Activated CD8-positive, alpha-beta T cell treated with anti-CD3 and anti-CD28 coated beads, Interleukin-2, amount 10 ng/mL, durations not matched to agents 7 days and 5 days (primary cell): ENCODE data around the gene H1-8. TPM values are rescaled to one million over a fixed set of nuclear protein-coding genes. Genes with fewer than 3 reads are reported as not detected.
"Not testable (repeated sequence)": the region's sequence is repeated elsewhere in the genome, so short reads cannot be mapped to it uniquely, and the experiment has no call there.

ENCODE experiments used
- ATAC-seq: fragments of 150-1000 bp; cut with Tn5 transposase; one replicate; pipeline ENCODE4 v1.10.0; 2021; ENCODE audit warnings: moderate library complexity
- CTCF ChIA-PET: fragments of 350-600 bp; sonication (Branson Sonifier 250); formaldehyde crosslinking; loops from one replicate; lab custom pipeline; 2021; ENCODE audit warnings: antibody characterized with exemption; lab: Charles Lee
- POLR2A ChIA-PET: fragments of 350-600 bp; sonication (Branson Sonifier 250); formaldehyde crosslinking; loops from one replicate; lab custom pipeline; 2021; ENCODE audit warnings: antibody characterized with exemption; lab: Charles Lee
- DNase-seq: peaks from one replicate; pipeline ENCODE4 v3.0.0-alpha.2; 2020
- H3K27ac Mint-ChIP-seq: one replicate; pipeline ENCODE4 v1.8.0; 2021; ENCODE audit warnings: mild to moderate bottlenecking, mixed read lengths
- H3K27me3 Mint-ChIP-seq: one replicate; pipeline ENCODE4 v1.8.0; 2021; ENCODE audit warnings: low read depth, mixed read lengths
- H3K36me3 Mint-ChIP-seq: one replicate; pipeline ENCODE4 v1.8.0; 2021; ENCODE audit warnings: low read depth, mixed read lengths
- H3K4me1 Mint-ChIP-seq: one replicate; pipeline ENCODE4 v1.8.0; 2021; ENCODE audit warnings: low read depth, mixed read lengths
- H3K4me3 Mint-ChIP-seq: one replicate; pipeline ENCODE4 v1.8.0; 2021; ENCODE audit warnings: mild to moderate bottlenecking, mixed read lengths
- H3K9me3 Mint-ChIP-seq: one replicate; pipeline ENCODE4 v1.8.0; 2022; ENCODE audit warnings: mixed read lengths; ENCODE audit not compliant: insufficient read depth
- total RNA-seq, 2 experiments: library from RNA; stranded (reverse); gene quantifications; one replicate each; pipeline ENCODE4 v1.2.3, GENCODE V29; 2021

H1-8 gene
- total RNA-seq, 2 experiments from 2014 or later, result not detected

GRCh38 chr3:129540776-129541516, 2.0 kb upstream of the H1-8 start:
- ATAC-seq (no peak), DNase-seq (no peak)
- no peaks in the 10 kb centered on the region for H3K4me1 Mint-ChIP-seq
- peaks cover 6% of the 10 kb centered on the region for H3K27me3 Mint-ChIP-seq
- no peaks in the 10 kb centered on the region for H3K36me3 Mint-ChIP-seq
- H3K27ac Mint-ChIP-seq, result no peak overlapping the region
- H3K9me3 Mint-ChIP-seq, result no peaks in the 10 kb centered on the region
- CTCF ChIA-PET, result no interaction called here
- no peak overlapping the region for H3K4me3 Mint-ChIP-seq
- POLR2A ChIA-PET, result no interaction called here

DNA sequence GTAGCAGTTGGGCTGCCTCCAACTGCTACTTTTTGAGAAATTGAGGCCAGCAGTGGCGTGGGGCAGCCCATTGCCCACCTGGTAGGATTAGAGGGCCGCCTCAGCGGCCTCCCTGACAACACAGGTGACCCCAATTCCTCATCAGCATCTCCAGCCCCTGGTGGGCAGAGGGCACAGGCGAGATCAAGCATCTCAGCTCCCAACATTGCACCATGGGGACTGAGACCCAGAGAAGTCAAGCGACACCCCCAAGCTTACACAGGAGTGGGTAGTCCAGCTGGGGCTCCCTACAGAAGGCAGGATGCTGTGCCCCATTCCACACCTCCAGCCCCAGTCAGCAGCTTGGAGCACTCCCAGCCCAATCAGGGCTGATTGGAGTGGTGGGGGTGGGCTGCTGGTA, 228 bp upstream of the H1-8 start:
- peaks cover 3% of the 10 kb centered on the region for H3K27me3 Mint-ChIP-seq
- H3K36me3 Mint-ChIP-seq, result no peaks in the 10 kb centered on the region
- ATAC-seq, result no peak
- no peak overlapping the region for H3K4me3 Mint-ChIP-seq
- CTCF ChIA-PET, result no interaction called here
- no peak overlapping the region for H3K27ac Mint-ChIP-seq
- no peaks in the 10 kb centered on the region for H3K9me3 Mint-ChIP-seq
- H3K4me1 Mint-ChIP-seq, result no peaks in the 10 kb centered on the region
- POLR2A ChIA-PET, result no interaction called here
- no peak for DNase-seq

GRCh38 chr3:129543999-129544398, 1.0 kb downstream of the H1-8 start:
- H3K4me1 Mint-ChIP-seq, result no peaks in the 10 kb centered on the region
- H3K36me3 Mint-ChIP-seq, result no peaks in the 10 kb centered on the region
- ChIA-PET CTCF (no interaction called here), POLR2A (no interaction called here)
- no peak for ATAC-seq
- no peak overlapping the region for H3K4me3 Mint-ChIP-seq
- H3K9me3 Mint-ChIP-seq, result no peaks in the 10 kb centered on the region
- DNase-seq, result no peak
- H3K27me3 Mint-ChIP-seq, result no peaks in the 10 kb centered on the region
- H3K27ac Mint-ChIP-seq, result no peak overlapping the region

DNA sequence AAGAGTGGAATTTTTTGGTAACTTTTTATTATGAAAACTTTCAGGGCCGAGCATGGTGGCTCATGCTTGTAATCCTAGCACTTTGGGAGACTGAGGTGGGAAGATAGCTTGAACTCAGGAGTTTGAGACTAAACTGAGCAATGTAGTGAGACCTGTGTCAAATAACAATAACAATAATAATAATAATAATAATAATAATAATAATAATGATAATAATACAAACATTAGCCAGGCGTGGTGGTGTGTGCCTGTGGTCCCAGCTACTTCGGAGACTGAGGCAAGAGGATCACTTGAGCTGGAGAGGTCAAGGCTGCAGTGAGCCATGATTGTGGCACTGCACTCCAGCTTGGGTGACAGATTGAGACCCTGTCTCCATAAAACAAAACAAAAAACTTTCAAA, 3.0 kb downstream of the H1-8 start:
- H3K27me3 Mint-ChIP-seq, H3K36me3 Mint-ChIP-seq, H3K27ac Mint-ChIP-seq, CTCF ChIA-PET, H3K4me1 Mint-ChIP-seq, ATAC-seq, H3K9me3 Mint-ChIP-seq, H3K4me3 Mint-ChIP-seq, DNase-seq: not testable (repeated sequence)
- POLR2A ChIA-PET, result interaction anchor here (0.7 kb wide), 1 partner anchor 175 kb away, joined by 3 read pairs; no protein-coding TSS in a partner anchor

GRCh38 chr3:129547241-129547640, 4.3 kb downstream of the H1-8 start:
- DNase-seq (no peak), ATAC-seq (no peak)
- ChIA-PET POLR2A (no interaction called here), CTCF (no interaction called here)
- no peaks in the 10 kb centered on the region for H3K4me1 Mint-ChIP-seq
- no peak overlapping the region for H3K4me3 Mint-ChIP-seq
- no peaks in the 10 kb centered on the region for H3K36me3 Mint-ChIP-seq
- no peak overlapping the region for H3K27ac Mint-ChIP-seq
- no peaks in the 10 kb centered on the region for H3K9me3 Mint-ChIP-seq
- peaks cover 3% of the 10 kb centered on the region for H3K27me3 Mint-ChIP-seq

DNA sequence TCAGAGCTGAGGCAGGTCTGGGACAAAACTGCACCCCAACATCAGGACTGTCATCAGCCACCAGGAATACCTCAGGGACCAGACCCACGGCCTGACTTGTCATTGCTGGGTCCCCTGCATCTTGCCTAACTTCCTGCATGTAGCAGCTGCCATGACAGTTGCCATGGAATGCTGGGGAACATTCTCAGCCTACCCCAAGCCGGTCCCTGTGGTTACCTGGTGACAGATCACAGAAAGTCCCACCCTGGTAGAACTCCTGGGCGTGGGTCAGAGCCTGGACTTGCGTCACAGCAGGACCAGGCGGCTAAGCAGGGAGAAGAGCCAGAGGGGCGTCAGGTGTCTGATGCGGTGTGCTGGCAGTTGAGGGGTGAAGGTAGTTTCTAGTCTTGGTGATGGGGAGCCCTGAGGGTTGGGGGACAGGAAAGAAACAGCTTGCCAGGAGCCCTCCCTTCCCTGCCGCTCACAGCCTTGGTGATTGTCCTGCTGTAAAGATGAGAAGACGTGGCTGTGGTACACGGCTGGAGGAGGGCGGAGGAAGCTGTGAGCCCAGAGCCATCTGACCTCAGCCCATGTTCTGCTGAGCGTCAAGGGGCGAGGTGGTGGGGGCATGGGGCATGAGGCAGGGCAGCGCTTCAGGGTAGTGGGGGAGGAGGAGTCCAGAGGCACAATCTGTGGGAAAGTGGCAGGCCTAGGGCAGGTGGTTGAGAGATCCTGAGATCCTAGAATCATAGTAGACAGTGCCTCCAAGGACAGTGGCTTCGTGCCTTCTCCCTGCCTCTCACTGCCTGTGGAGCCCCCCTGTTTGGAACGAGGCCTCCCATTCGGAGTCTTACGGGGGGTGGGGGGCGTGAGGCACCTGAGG, 5.4 kb downstream of the H1-8 start:
- Mint-ChIP-seq H3K36me3 (no peaks in the 10 kb centered on the region), H3K9me3 (no peaks in the 10 kb centered on the region), H3K27ac (no peak overlapping the region), H3K4me1 (no peaks in the 10 kb centered on the region), H3K4me3 (no peak overlapping the region), H3K27me3 (peaks cover 8% of the 10 kb centered on the region)
- ATAC-seq (no peak), DNase-seq (no peak)
- ChIA-PET POLR2A (no interaction called here), CTCF (no interaction called here)

GRCh38 chr3:129549006-129549800, 6.2 kb downstream of the H1-8 start:
- Mint-ChIP-seq H3K4me1 (peaks cover 8% of the 10 kb centered on the region), H3K4me3 (no peak overlapping the region), H3K27me3 (peaks cover 11% of the 10 kb centered on the region), H3K27ac (peak overlapping the region; percentile 14), H3K36me3 (no peaks in the 10 kb centered on the region), H3K9me3 (no peaks in the 10 kb centered on the region)
- ChIA-PET POLR2A (no interaction called here), CTCF (no interaction called here)
- DNase-seq (no peak), ATAC-seq (no peak)

GRCh38 chr3:129549805-129550204, 6.8 kb downstream of the H1-8 start:
- peak overlapping the region; percentile 14 for H3K27ac Mint-ChIP-seq
- peaks cover 12% of the 10 kb centered on the region for H3K4me1 Mint-ChIP-seq
- DNase-seq (no peak), ATAC-seq (no peak)
- no peak overlapping the region for H3K4me3 Mint-ChIP-seq
- no peaks in the 10 kb centered on the region for H3K9me3 Mint-ChIP-seq
- ChIA-PET CTCF (no interaction called here), POLR2A (no interaction called here)
- peaks cover 17% of the 10 kb centered on the region for H3K27me3 Mint-ChIP-seq
- H3K36me3 Mint-ChIP-seq, result no peaks in the 10 kb centered on the region

DNA sequence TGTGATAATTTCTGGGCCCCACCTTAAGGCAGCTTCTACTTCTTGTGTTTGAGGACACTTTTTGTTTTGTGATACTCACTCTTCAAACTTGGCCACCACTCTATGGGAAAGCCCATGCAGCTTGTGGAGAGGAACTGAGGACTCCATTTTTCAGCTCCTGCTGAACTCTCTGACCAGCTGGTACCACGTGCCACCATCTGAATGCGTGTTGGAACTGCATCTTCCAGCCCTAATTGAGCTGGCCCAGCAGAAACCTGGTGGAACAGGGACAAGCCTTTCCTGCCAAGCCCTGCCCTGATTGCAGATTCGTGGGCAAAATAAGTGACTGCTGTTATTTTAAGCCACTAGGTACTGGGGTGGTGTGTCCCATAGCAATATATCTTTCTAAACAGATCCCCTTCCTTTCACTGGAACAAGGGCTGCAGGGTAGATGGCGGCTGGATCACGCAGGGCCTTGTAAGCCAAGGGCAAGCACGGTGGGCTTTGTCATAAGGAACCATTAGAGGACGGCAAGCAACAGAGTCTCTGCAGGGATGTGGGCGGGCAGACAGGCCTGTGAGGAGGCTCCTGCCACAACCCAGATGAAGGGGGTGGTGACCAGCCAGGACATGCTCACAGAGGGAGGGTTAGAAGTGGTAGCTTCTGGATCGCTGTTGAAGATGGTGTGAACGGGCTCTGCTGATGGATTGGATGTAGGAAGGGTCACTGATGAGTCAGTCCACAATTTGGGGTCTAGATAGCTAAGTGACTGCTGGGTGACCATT, 9.5 kb downstream of the H1-8 start:
- Mint-ChIP-seq H3K27me3 (peaks cover 20% of the 10 kb centered on the region), H3K27ac (no peak overlapping the region), H3K36me3 (no peaks in the 10 kb centered on the region), H3K9me3 (no peaks in the 10 kb centered on the region), H3K4me1 (peaks cover 13% of the 10 kb centered on the region), H3K4me3 (no peak overlapping the region)
- POLR2A ChIA-PET, result interaction anchor here (1.2 kb wide), 1 partner anchor 24 kb away, joined by 3 read pairs; no protein-coding TSS in a partner anchor
- CTCF ChIA-PET, result interaction anchor here (0.9 kb wide), 1 partner anchor 169 kb away, joined by 3 read pairs; no protein-coding TSS in a partner anchor
- DNase-seq (no peak), ATAC-seq (no peak)

GRCh38 chr3:129553171-129553570, 10.2 kb downstream of the H1-8 start:
- Mint-ChIP-seq H3K4me1 (peaks cover 19% of the 10 kb centered on the region), H3K4me3 (no peak overlapping the region), H3K27ac (no peak overlapping the region), H3K36me3 (no peaks in the 10 kb centered on the region), H3K27me3 (peaks cover 20% of the 10 kb centered on the region), H3K9me3 (no peaks in the 10 kb centered on the region)
- ChIA-PET CTCF (interaction anchor here (0.9 to 1.9 kb wide), 2 partner anchors 63 to 170 kb away, joined by 3 to 4 read pairs; no protein-coding TSS in a partner anchor), POLR2A (no interaction called here)
- no peak for DNase-seq
- no peak for ATAC-seq

DNA sequence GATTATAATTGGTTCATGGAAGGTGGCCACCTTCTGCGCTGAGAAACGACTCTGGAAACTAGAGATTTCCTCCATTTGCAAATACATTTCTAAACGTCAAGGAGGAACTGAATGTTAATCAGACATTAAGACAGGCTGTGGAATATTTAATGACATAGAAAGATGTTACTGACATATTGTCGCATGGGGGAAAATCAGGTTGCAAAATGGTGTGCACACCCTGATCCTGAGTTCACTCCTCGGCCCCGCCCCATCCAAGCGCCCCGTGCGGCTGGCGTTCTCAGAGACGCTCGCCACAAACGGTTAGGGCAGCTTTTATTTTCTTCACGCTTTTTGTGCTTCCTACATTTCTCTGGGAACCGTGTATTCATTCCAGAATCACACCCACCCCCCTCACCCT, 10.7 kb downstream of the H1-8 start:
- POLR2A ChIA-PET, result no interaction called here
- H3K4me3 Mint-ChIP-seq, result no peak overlapping the region
- peaks cover 24% of the 10 kb centered on the region for H3K4me1 Mint-ChIP-seq
- no peaks in the 10 kb centered on the region for H3K9me3 Mint-ChIP-seq
- CTCF ChIA-PET, result interaction anchor here (0.9 to 1.9 kb wide), 3 partner anchors 16 to 170 kb away, joined by 3 to 4 read pairs (median 3); no protein-coding TSS in a partner anchor
- H3K27ac Mint-ChIP-seq, result no peak overlapping the region
- DNase-seq (peak; percentile 33), ATAC-seq (peak; percentile 39)
- peaks cover 20% of the 10 kb centered on the region for H3K27me3 Mint-ChIP-seq
- no peaks in the 10 kb centered on the region for H3K36me3 Mint-ChIP-seq
